Measurements from ENCODE around the gene BRINP3.

DNA sequence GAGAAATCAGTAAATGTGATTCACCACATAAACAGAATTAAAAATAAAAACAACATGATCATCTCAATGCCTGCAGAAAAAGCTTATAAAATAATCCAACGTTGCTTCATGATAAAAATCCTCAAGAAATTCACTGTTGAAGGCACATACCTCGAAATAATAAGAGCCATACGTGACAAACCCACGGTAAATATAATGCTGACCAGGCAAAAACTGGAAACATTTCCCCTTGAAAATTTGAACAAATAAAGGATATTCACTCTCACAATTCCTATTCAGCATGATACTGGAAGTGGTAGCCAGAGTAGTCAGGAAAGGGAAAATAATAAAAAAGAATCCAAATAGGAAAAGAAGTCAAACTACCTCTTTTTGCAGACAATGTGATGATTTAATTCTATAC, 148.8 kb downstream of the BRINP3 start:
- TF ChIP-seq IFI16 (CRISPR knock-in tag; IDR thresholded peaks at IDR 0.05) (no peak), EGR1 (conservative IDR thresholded peaks at IDR 0.05) (no peak), MCM3 (IDR thresholded peaks at IDR 0.05) (no peak), POLR2AphosphoS5 (IDR thresholded peaks at IDR 0.05; ENCODE audit: control insufficient read depth, insufficient read depth, low read depth, low read length) (no peak), CTCF (IDR thresholded peaks at IDR 0.05 in 2 of 3, conservative IDR thresholded peaks at IDR 0.05 in 1 of 3; ENCODE audit: insufficient read depth in 2 of 3, low read depth in 1 of 3, low read length in 3 of 3) (no peak), SIN3A (IDR thresholded peaks at IDR 0.05; ENCODE audit: borderline replicate concordance in 2 of 2, control insufficient read depth in 1 of 2, low read depth in 2 of 2, low read length in 2 of 2) (no peak), ESRRA (IDR thresholded peaks at IDR 0.05; ENCODE audit: borderline replicate concordance, low read depth) (no peak), ZNF79 (CRISPR knock-in tag; IDR thresholded peaks at IDR 0.05; ENCODE audit: low read depth) (no peak)
